A549 (cell line): ENCODE results near the gene PRMT7. TPM values are rescaled to one million over a fixed set of nuclear protein-coding genes. Genes with fewer than 3 reads are reported as not detected.
"Not testable (repeated sequence)": the region's sequence is repeated elsewhere in the genome, so short reads cannot be mapped to it uniquely, and the experiment has no call there.

Source experiments
- ATAC-seq, 2 experiments: fragments of 200-7000 bp in 1 of 2; fragments of >200 bp in 1 of 2; cut with Nextera tagmentation in 1 of 2; cut with Tn5 transposase in 1 of 2; 3 replicates each; pipeline versions ENCODE4 v1.8.0 to v1.9.1; 2018 to 2020; ENCODE audit warnings: mild to moderate bottlenecking in 1 of 2, moderate library complexity in 1 of 2
- CTCF ChIA-PET: fragments of 300-600 bp; sonication (Branson Sonifier 250); formaldehyde crosslinking; extraction: SDS; loops from one replicate; lab custom pipeline; 2021; ENCODE audit warnings: antibody characterized with exemption, inconsistent platforms; lab: Yijun Ruan, JAX
- POLR2A ChIA-PET: fragments of 350-600 bp; formaldehyde crosslinking; extraction: SDS; loops from one replicate; lab custom pipeline; 2021; ENCODE audit warnings: antibody characterized with exemption, inconsistent platforms; lab: Yijun Ruan, JAX
- DNase-seq, 2 experiments: peaks; one replicate each; pipeline versions ENCODE4 v3.0.0 to v3.0.0-alpha.2; 2011 to 2016; ENCODE audit warnings: low read depth in 1 of 2, low spot score in 1 of 2
- FAIRE-seq: peaks from 2 replicates; lab custom pipeline; 2011; peaks lifted over from hg19 to GRCh38; lab: Jason Lieb, UNC
- H3K27ac ChIP-seq, 2 experiments: fragments of >200 bp; sonication (Bioruptor Twin); formaldehyde crosslinking; 3 replicates each; pipeline ENCODE4 v1.5.1; 2016 to 2017
- H3K4me1 ChIP-seq: fragments of >200 bp; sonication (Bioruptor Twin); formaldehyde crosslinking; 3 replicates; pipeline ENCODE4 v1.6.1; 2016
- H3K4me2 ChIP-seq: fragments of >200 bp; sonication (Bioruptor Twin); formaldehyde crosslinking; 3 replicates; pipeline ENCODE4 v1.6.1; 2016
- H3K4me3 ChIP-seq: fragments of >200 bp; sonication (Bioruptor Twin); formaldehyde crosslinking; 3 replicates; pipeline ENCODE4 v1.5.1; 2016
- H3K9me3 ChIP-seq: fragments of >200 bp; sonication (Bioruptor Twin); formaldehyde crosslinking; 3 replicates; pipeline ENCODE4 v1.6.1; 2016
- CBX2 ChIP-seq: fragments of 200-600 bp; sonication (generic); IDR thresholded peaks from 2 replicates; pipeline ENCODE4 v1.6.1; 2016; ENCODE audit warnings: low read depth, mild to moderate bottlenecking, borderline replicate concordance
- CBX8 ChIP-seq: fragments of 200-600 bp; sonication (generic); IDR thresholded peaks from 2 replicates; pipeline ENCODE4 v1.6.1; 2016
- CEBPB ChIP-seq, 2 experiments: fragments of >200 bp in 1 of 2; sonication (Bioruptor Twin) in 1 of 2; formaldehyde crosslinking in 1 of 2; IDR thresholded peaks; 2 replicates each; pipeline ENCODE4 v1.6.1; 2012 to 2016
- CHD2 ChIP-seq: fragments of 150-350 bp; IDR thresholded peaks from 2 replicates; pipeline ENCODE4 v1.6.1; 2014; ENCODE audit warnings: low read length; ENCODE audit not compliant: partially characterized antibody
- CHD4 ChIP-seq: fragments of 200-600 bp; sonication (generic); IDR thresholded peaks from 2 replicates; pipeline ENCODE4 v1.6.1; 2016; ENCODE audit warnings: antibody characterized with exemption, mild to moderate bottlenecking, borderline replicate concordance
- EHF ChIP-seq: fragments of 250-450 bp; sonication (Bioruptor Pico); IDR thresholded peaks from 2 replicates; pipeline ENCODE4 v1.5.0; 2020; ENCODE audit warnings: mild to moderate bottlenecking
- FOSL2 ChIP-seq, 2 experiments: fragments of 450-650 bp in 1 of 2; fragments of >200 bp in 1 of 2; sonication (Bioruptor Twin) in 1 of 2; formaldehyde crosslinking; IDR thresholded peaks; 2 replicates each; pipeline versions ENCODE4 v1.5.0 to v1.6.1; 2016 to 2020; ENCODE audit warnings: mild to moderate bottlenecking in 1 of 2, moderate library complexity in 1 of 2
- GATA3 ChIP-seq: IDR thresholded peaks from 2 replicates; pipeline ENCODE4 v1.6.1; 2012; ENCODE audit warnings: borderline replicate concordance
- HDAC2 ChIP-seq: fragments of 200-600 bp; sonication (generic); IDR thresholded peaks from 2 replicates; pipeline ENCODE4 v1.6.1; 2016
- NFE2L2 ChIP-seq: fragments of 150-350 bp; conservative IDR thresholded peaks from 2 replicates; pipeline ENCODE4 v1.6.1; 2014; ENCODE audit warnings: low read length
- NPAS2 ChIP-seq: fragments of 250-450 bp; sonication (Bioruptor Pico); IDR thresholded peaks from 2 replicates; pipeline ENCODE4 v1.8.0; 2022; ENCODE audit warnings: mild to moderate bottlenecking, moderate library complexity, borderline replicate concordance
- RARB ChIP-seq: fragments of 250-450 bp; sonication (Bioruptor Pico); IDR thresholded peaks from 2 replicates; pipeline ENCODE4 v1.8.0; 2021; ENCODE audit warnings: mild to moderate bottlenecking, moderate library complexity
- RFX5 ChIP-seq: fragments of 450-650 bp; IDR thresholded peaks from 2 replicates; pipeline ENCODE4 v1.7.1; 2014; ENCODE audit warnings: antibody characterized with exemption, mild to moderate bottlenecking, moderate library complexity
- RNF2 ChIP-seq: fragments of 200-600 bp; sonication (generic); IDR thresholded peaks from 2 replicates; pipeline ENCODE4 v1.6.1; 2016; ENCODE audit warnings: low read depth, mild to moderate bottlenecking, antibody characterized with exemption, moderate library complexity, borderline replicate concordance
- TFCP2L1 ChIP-seq: fragments of 250-450 bp; sonication (Bioruptor Pico); IDR thresholded peaks from 2 replicates; pipeline ENCODE4 v1.5.0; 2021; ENCODE audit warnings: mild to moderate bottlenecking
- USF2 ChIP-seq: fragments of 450-650 bp; IDR thresholded peaks from 2 replicates; pipeline ENCODE4 v1.6.1; 2014; ENCODE audit warnings: antibody characterized with exemption
- whole genome bisulfite sequencing: methylation state at CpG from one replicate; pipeline ENCODE4 v1.1.6; 2017; ENCODE audit errors: missing lambda C conversion rate; 5-methylcytosine and 5-hydroxymethylcytosine counted together
- polyA plus RNA-seq, 4 experiments: library from polyadenylated mRNA; depleted of rRNA in 3 of 4; stranded (reverse); fragments of >200 nt; fragmentation: RNase III in 1 of 4; extraction: RNeasy Plus Mini Kit Qiagen cat#74134 plus additional on column Dnase treatment in 1 of 4; gene quantifications; 2 replicates in 3 of 4; 3 replicates in 1 of 4; pipeline ENCODE4 v1.2.3, GENCODE V29; 2011 to 2017
- TF ChIP-seq, protein P1 (sequence below): IDR thresholded peaks from 2 replicates; pipeline ENCODE4 v1.6.1; 2012
- TF ChIP-seq, protein P2 (sequence below): fragments of >200 bp; sonication (Bioruptor Twin); formaldehyde crosslinking; IDR thresholded peaks from 2 replicates; pipeline ENCODE4 v1.6.1; 2016
- TF ChIP-seq, protein P3 (sequence below): fragments of 250-450 bp; sonication (Bioruptor Pico); IDR thresholded peaks from 2 replicates; pipeline ENCODE4 v1.5.0; 2021; ENCODE audit warnings: mild to moderate bottlenecking, moderate library complexity, borderline replicate concordance
- TF ChIP-seq, protein P4 (sequence below): fragments of 200-600 bp; sonication (generic); IDR thresholded peaks from 2 replicates; pipeline ENCODE4 v1.6.1; 2016; ENCODE audit warnings: antibody characterized with exemption, mild to moderate bottlenecking, moderate library complexity

Gene PRMT7
- polyA plus RNA-seq, 2 of the 4 experiments (the other 2 are of a cell fraction), result 37.1 to 44.7 TPM

GRCh38 chr16:68287276-68288251 is 23.3 kb upstream of the PRMT7 start:
- no peak for TF ChIP-seq RFX5
- TF ChIP-seq FOSL2 (IDR thresholded peaks at IDR 0.05), result no peak
- TF ChIP-seq FOSL2 (CRISPR knock-in tag; IDR thresholded peaks at IDR 0.05), result peak; percentile 12; the same call in 1 of the 2 replicates
- H3K27ac ChIP-seq, result peak overlapping the region in 1 of 2 experiments; percentile 3; a peak in 1 of 6 replicates
- ATAC-seq (peak; percentile 40 to 54; a peak in 3 of 6 replicates), DNase-seq (peak in 1 of 2 experiments; percentile 27), FAIRE-seq (no peak)
- H3K4me3 ChIP-seq, result no peak overlapping the region
- ChIA-PET CTCF (interaction anchor here (0.9 to 5.9 kb wide), 4 partner anchors 10 to 26 kb away, joined by 3 to 35 read pairs (median 6); partner anchors contain the start of gene SLC7A6), POLR2A (interaction anchor here (0.9 to 1.3 kb wide), 2 partner anchors 23 to 24 kb away, joined by 5 to 7 read pairs; partner anchors contain the start of genes PRMT7, SLC7A6 and SLC7A6OS)
- no peaks in the 10 kb centered on the region for H3K9me3 ChIP-seq
- 95% methylated on average over 11 of the region's 11 CpGs for WGBS
- no peak overlapping the region for H3K4me2 ChIP-seq
- H3K4me1 ChIP-seq, result peaks cover 15% of the 10 kb centered on the region

DNA sequence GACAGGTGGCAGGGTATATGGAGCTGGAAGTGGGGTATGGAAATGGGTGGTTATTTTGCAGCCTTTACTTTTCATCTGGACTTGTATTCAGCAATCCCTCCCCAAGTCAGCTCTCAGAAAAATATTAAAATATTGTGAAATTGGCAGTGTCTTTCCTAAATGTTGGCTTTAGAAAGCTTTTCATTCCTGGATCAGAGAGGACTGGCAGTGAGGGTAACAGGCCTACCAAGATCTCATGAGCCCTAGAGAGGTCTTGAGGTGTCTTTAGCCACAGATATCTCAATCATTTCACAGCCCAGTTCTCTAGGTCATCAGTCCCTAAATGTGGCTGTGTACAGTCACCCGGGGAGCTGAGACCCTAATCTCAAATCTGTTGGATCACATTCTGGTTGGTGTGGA is 22.6 kb upstream of the PRMT7 start:
- DNase-seq (no peak), ATAC-seq (no peak), FAIRE-seq (no peak)
- ChIA-PET POLR2A (interaction anchor here (0.9 to 1.3 kb wide), 2 partner anchors 23 to 24 kb away, joined by 5 to 7 read pairs; partner anchors contain the start of genes PRMT7, SLC7A6 and SLC7A6OS), CTCF (interaction anchor here (0.9 to 5.9 kb wide), 5 partner anchors 9 to 27 kb away, joined by 3 to 35 read pairs (median 5); partner anchors contain the start of gene SLC7A6)
- peaks cover 15% of the 10 kb centered on the region for H3K4me1 ChIP-seq
- no peak overlapping the region for H3K27ac ChIP-seq
- no peak overlapping the region for H3K4me3 ChIP-seq
- 92% methylated on average over 1 of the region's 1 CpG for WGBS
- H3K9me3 ChIP-seq, result no peaks in the 10 kb centered on the region
- no peak overlapping the region for H3K4me2 ChIP-seq
- TF ChIP-seq NPAS2 (no peak), TFCP2L1 (CRISPR knock-in tag) (no peak), CBX2 (no peak), RARB (no peak), HDAC2 (no peak), CEBPB (IDR thresholded peaks at IDR 0.05) (no peak), CHD2 (no peak), GATA3 (no peak), RFX5 (no peak)
- TF ChIP-seq, protein P1, sequence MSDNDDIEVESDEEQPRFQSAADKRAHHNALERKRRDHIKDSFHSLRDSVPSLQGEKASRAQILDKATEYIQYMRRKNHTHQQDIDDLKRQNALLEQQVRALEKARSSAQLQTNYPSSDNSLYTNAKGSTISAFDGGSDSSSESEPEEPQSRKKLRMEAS, result no peak

DNA sequence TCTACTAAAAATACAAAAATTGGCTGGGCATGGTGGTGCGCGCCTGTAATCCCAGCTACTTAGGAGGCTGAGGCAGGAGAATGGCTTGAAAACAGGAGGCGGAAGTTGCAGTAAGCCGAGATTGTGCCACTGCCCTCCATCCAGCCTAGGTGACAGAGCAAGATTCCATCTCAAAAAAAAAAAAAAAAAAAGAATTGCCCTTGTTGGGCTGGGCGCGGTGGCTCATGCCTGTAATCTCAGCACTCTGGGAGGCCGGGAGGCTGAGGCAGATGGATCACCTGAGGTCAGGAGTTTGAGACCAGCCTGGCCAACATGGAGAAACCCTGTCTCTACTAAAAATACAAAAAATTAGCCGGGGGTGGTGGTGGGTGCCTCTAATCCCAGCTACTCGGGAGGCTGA is 22.0 kb upstream of the PRMT7 start:
- POLR2A ChIA-PET, result interaction anchor here (1.3 kb wide), 1 partner anchor 25 kb away, joined by 7 read pairs; the partner anchor contains the start of gene SLC7A6
- H3K4me1 ChIP-seq, result peaks cover 15% of the 10 kb centered on the region
- not testable (repeated sequence) for H3K4me2 ChIP-seq, DNase-seq, H3K4me3 ChIP-seq, H3K9me3 ChIP-seq, FAIRE-seq, H3K27ac ChIP-seq, ATAC-seq
- CTCF ChIA-PET, result interaction anchor here (1.2 to 5.9 kb wide), 5 partner anchors 8 to 39 kb away, joined by 3 to 35 read pairs (median 5); partner anchors contain the start of gene SLC7A6
- WGBS, result 89% methylated on average over 9 of the region's 9 CpGs

- no peak overlapping the region for H3K4me3 ChIP-seq
- DNase-seq, result no peak
- ChIA-PET CTCF (interaction anchor here (1.2 to 5.9 kb wide), 6 partner anchors 8 to 39 kb away, joined by 3 to 35 read pairs (median 6); partner anchors contain the start of gene SLC7A6), POLR2A (interaction anchor here (2.0 kb wide), 1 partner anchor 22 kb away, joined by 5 read pairs; the partner anchor contains the start of genes PRMT7 and SLC7A6OS)
- H3K9me3 ChIP-seq, result no peaks in the 10 kb centered on the region
- H3K27ac ChIP-seq, result no peak overlapping the region
- no peak for FAIRE-seq
- H3K4me1 ChIP-seq, result peaks cover 15% of the 10 kb centered on the region
- 94% methylated on average over 2 of the region's 2 CpGs for WGBS
- no peak overlapping the region for H3K4me2 ChIP-seq
- ATAC-seq, result no peak
- TF ChIP-seq USF2 (no peak), EHF (CRISPR knock-in tag) (no peak), NFE2L2 (no peak), RNF2 (no peak), CBX8 (no peak), CHD4 (no peak), FOSL2 (IDR thresholded peaks at IDR 0.05) (no peak), FOSL2 (CRISPR knock-in tag; IDR thresholded peaks at IDR 0.05) (no peak)
- TF ChIP-seq, protein P2, sequence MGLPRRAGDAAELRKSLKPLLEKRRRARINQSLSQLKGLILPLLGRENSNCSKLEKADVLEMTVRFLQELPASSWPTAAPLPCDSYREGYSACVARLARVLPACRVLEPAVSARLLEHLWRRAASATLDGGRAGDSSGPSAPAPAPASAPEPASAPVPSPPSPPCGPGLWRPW, result no peak
- TF ChIP-seq, protein P3, sequence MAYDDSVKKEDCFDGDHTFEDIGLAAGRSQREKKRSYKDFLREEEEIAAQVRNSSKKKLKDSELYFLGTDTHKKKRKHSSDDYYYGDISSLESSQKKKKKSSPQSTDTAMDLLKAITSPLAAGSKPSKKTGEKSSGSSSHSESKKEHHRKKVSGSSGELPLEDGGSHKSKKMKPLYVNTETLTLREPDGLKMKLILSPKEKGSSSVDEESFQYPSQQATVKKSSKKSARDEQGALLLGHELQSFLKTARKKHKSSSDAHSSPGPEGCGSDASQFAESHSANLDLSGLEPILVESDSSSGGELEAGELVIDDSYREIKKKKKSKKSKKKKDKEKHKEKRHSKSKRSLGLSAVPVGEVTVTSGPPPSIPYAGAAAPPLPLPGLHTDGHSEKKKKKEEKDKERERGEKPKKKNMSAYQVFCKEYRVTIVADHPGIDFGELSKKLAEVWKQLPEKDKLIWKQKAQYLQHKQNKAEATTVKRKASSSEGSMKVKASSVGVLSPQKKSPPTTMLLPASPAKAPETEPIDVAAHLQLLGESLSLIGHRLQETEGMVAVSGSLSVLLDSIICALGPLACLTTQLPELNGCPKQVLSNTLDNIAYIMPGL (CRISPR knock-in tag), result no peak
- TF ChIP-seq, protein P4, sequence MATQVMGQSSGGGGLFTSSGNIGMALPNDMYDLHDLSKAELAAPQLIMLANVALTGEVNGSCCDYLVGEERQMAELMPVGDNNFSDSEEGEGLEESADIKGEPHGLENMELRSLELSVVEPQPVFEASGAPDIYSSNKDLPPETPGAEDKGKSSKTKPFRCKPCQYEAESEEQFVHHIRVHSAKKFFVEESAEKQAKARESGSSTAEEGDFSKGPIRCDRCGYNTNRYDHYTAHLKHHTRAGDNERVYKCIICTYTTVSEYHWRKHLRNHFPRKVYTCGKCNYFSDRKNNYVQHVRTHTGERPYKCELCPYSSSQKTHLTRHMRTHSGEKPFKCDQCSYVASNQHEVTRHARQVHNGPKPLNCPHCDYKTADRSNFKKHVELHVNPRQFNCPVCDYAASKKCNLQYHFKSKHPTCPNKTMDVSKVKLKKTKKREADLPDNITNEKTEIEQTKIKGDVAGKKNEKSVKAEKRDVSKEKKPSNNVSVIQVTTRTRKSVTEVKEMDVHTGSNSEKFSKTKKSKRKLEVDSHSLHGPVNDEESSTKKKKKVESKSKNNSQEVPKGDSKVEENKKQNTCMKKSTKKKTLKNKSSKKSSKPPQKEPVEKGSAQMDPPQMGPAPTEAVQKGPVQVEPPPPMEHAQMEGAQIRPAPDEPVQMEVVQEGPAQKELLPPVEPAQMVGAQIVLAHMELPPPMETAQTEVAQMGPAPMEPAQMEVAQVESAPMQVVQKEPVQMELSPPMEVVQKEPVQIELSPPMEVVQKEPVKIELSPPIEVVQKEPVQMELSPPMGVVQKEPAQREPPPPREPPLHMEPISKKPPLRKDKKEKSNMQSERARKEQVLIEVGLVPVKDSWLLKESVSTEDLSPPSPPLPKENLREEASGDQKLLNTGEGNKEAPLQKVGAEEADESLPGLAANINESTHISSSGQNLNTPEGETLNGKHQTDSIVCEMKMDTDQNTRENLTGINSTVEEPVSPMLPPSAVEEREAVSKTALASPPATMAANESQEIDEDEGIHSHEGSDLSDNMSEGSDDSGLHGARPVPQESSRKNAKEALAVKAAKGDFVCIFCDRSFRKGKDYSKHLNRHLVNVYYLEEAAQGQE, result no peak
Measured at GRCh38 chr16:68289202-68289601, 21.6 kb upstream of the PRMT7 start.
